CD14-positive monocyte (primary cell): ENCODE results near the gene SERPINA4. TPM values are rescaled to one million over a fixed set of nuclear protein-coding genes. Genes with fewer than 3 reads are reported as not detected.

Experiments
- DNase-seq, 3 donors: peaks; one replicate each; pipeline ENCODE4 v3.0.0-alpha.2; 2011 to 2022
- H2AFZ ChIP-seq: 2 replicates; pipeline ENCODE4 v1.6.0; 2012; ENCODE audit warnings: mild to moderate bottlenecking, low read depth, low read length, inconsistent platforms; ENCODE audit not compliant: insufficient read depth, poor library complexity, severe bottlenecking
- H3K27ac ChIP-seq, 2 donors: 1 replicate in 1 of 2; 2 replicates in 1 of 2; pipeline ENCODE4 v1.5.1; 2012 to 2013; ENCODE audit warnings: low read length in 2 of 2, control low read depth in 1 of 2, inconsistent platforms in 1 of 2, low read depth in 1 of 2, mild to moderate bottlenecking in 1 of 2
- H3K27me3 ChIP-seq, 2 donors: one replicate each; pipeline versions ENCODE4 v1.6.0 to v1.6.1; 2011 to 2013; ENCODE audit warnings: low read length in 2 of 2; ENCODE audit not compliant: control insufficient read depth in 2 of 2, insufficient read depth in 2 of 2
- H3K36me3 ChIP-seq, 2 donors: replicated peaks in 1 of 2; 1 replicate in 1 of 2; 2 replicates in 1 of 2; pipeline versions ENCODE4 v1.5.1 to v1.6.1; 2012 to 2013; ENCODE audit warnings: low read length in 2 of 2, control low read depth in 1 of 2, inconsistent platforms in 1 of 2, mild to moderate bottlenecking in 1 of 2; ENCODE audit not compliant: insufficient read depth in 2 of 2, control insufficient read depth in 1 of 2
- H3K4me1 ChIP-seq, 2 donors: 1 replicate in 1 of 2; 2 replicates in 1 of 2; pipeline versions ENCODE4 v1.5.1 to v1.6.1; 2012 to 2013; ENCODE audit warnings: low read length in 2 of 2, control low read depth in 1 of 2, inconsistent platforms in 1 of 2, mild to moderate bottlenecking in 1 of 2, moderate library complexity in 1 of 2; ENCODE audit not compliant: insufficient read depth in 2 of 2, control insufficient read depth in 1 of 2
- H3K4me2 ChIP-seq: replicated peaks from 2 replicates; pipeline ENCODE3; 2012; ENCODE audit warnings: low read length, moderate library complexity, mild to moderate bottlenecking; ENCODE audit not compliant: poor library complexity, severe bottlenecking; ENCODE audit errors: extremely low read depth
- H3K4me3 ChIP-seq, 3 experiments: fragments of 200-600 bp in 1 of 3; sonication (generic) in 1 of 3; replicated peaks in 1 of 3; 1 replicate in 2 of 3; 2 replicates in 1 of 3; pipeline ENCODE4 v1.5.1; 2011 to 2013; ENCODE audit warnings: low read length in 3 of 3, mild to moderate bottlenecking in 3 of 3, control low read depth in 2 of 3, low read depth in 2 of 3, inconsistent platforms in 1 of 3, moderate library complexity in 1 of 3
- H3K79me2 ChIP-seq: 2 replicates; pipeline ENCODE4 v1.6.0; 2012; ENCODE audit warnings: mild to moderate bottlenecking, control low read depth, inconsistent platforms, low read length, moderate library complexity; ENCODE audit not compliant: insufficient read depth
- H3K9ac ChIP-seq: 2 replicates; pipeline ENCODE4 v1.6.0; 2017; ENCODE audit warnings: low read length, mild to moderate bottlenecking; ENCODE audit not compliant: insufficient read depth, poor library complexity, severe bottlenecking
- H3K9me3 ChIP-seq, 2 donors: replicated peaks in 1 of 2; 1 replicate in 1 of 2; 2 replicates in 1 of 2; pipeline versions ENCODE4 v1.5.1 to v1.6.1; 2012 to 2013; ENCODE audit warnings: low read length in 2 of 2, control low read depth in 1 of 2; ENCODE audit not compliant: control insufficient read depth in 1 of 2, insufficient read depth in 1 of 2
- H4K20me1 ChIP-seq: 2 replicates; pipeline ENCODE4 v1.6.0; 2012; ENCODE audit warnings: mild to moderate bottlenecking, low read length, control low read depth, moderate library complexity; ENCODE audit not compliant: insufficient read depth
- H3K27ac Mint-ChIP-seq, 7 donors: one replicate each; pipeline ENCODE4 v1.8.0; 2020; ENCODE audit warnings: mild to moderate bottlenecking in 7 of 7, mixed read lengths in 7 of 7, moderate library complexity in 6 of 7, inconsistent platforms in 2 of 7
- H3K27me3 Mint-ChIP-seq, 3 donors: one replicate each; pipeline ENCODE4 v1.8.0; 2021 to 2022; ENCODE audit warnings: low read depth in 3 of 3, mild to moderate bottlenecking in 3 of 3, mixed read lengths in 3 of 3, moderate library complexity in 3 of 3, inconsistent platforms in 1 of 3
- H3K36me3 Mint-ChIP-seq, 2 donors: one replicate each; pipeline ENCODE4 v1.8.0; 2020; ENCODE audit warnings: mixed read lengths in 2 of 2, inconsistent platforms in 1 of 2, mild to moderate bottlenecking in 1 of 2
- H3K4me1 Mint-ChIP-seq: one replicate; pipeline ENCODE4 v1.8.0; 2020; ENCODE audit warnings: mild to moderate bottlenecking, mixed read lengths
- H3K4me3 Mint-ChIP-seq, 2 donors: one replicate each; pipeline ENCODE4 v1.8.0; 2020; ENCODE audit warnings: mild to moderate bottlenecking in 2 of 2, mixed read lengths in 2 of 2, moderate library complexity in 1 of 2
- H3K9me3 Mint-ChIP-seq, 7 donors: one replicate each; pipeline ENCODE4 v1.8.0; 2020 to 2022; ENCODE audit warnings: mixed read lengths in 7 of 7, mild to moderate bottlenecking in 6 of 7, moderate library complexity in 6 of 7, inconsistent platforms in 2 of 7
- CTCF ChIP-seq: fragments of 200-600 bp; IDR thresholded peaks from one replicate; pipeline ENCODE4 v1.8.0; 2022; ENCODE audit warnings: antibody characterized with exemption, mild to moderate bottlenecking
- whole genome bisulfite sequencing: methylation state at CpG from one replicate; pipeline ENCODE4 v1.1.5; 2013; ENCODE audit warnings: missing lambda C conversion rate; ENCODE audit not compliant: insufficient coverage; 5-methylcytosine and 5-hydroxymethylcytosine counted together
- intact Hi-C, 2 donors: fragments of 100-400 bp; cut with micrococcal nuclease; formaldehyde crosslinking; loops; one replicate each; pipeline versions ENCODE4 v1.15.0 to v1.15.1; 2023
- polyA plus RNA-seq, 3 donors: library from polyadenylated mRNA; depleted of rRNA in 1 of 3; unstranded in 2 of 3; stranded (reverse) in 1 of 3; fragments of 300-500 nt in 2 of 3; fragments of >200 nt in 1 of 3; fragmentation: Illumina TruSeq in 2 of 3; gene quantifications; 1 replicate in 2 of 3; 2 replicates in 1 of 3; pipeline ENCODE4 v1.2.3, GENCODE V29; 2012 to 2021

The SERPINA4 gene
- polyA plus RNA-seq, 3 donors = not detected

- Mint-ChIP-seq H3K4me1 (peaks cover 1% of the 10 kb centered on the region), H3K9me3 (peaks cover 0 to 10% (median 2%) of the 10 kb centered on the region in 7 donors), H3K27ac (peak overlapping the region in 1 of 7 donors; percentile 43), H3K36me3 (no peaks in the 10 kb centered on the region), H3K4me3 (no peak overlapping the region), H3K27me3 (peaks cover 0 to 7% (median 3%) of the 10 kb centered on the region in 3 donors)
- DNase-seq = no peak
- Histone ChIP-seq H3K4me3 (no peak overlapping the region), H3K27me3 (peaks cover 0 to 3% of the 10 kb centered on the region in 2 donors), H3K4me2 (no peak overlapping the region), H3K36me3 (no peaks in the 10 kb centered on the region), H4K20me1 (no peaks in the 10 kb centered on the region), H2AFZ (no peak overlapping the region), H3K9ac (no peak overlapping the region), H3K27ac (no peak overlapping the region), H3K9me3 (peaks cover 0 to 3% of the 10 kb centered on the region in 2 donors), H3K4me1 (no peaks in the 10 kb centered on the region), H3K79me2 (no peaks in the 10 kb centered on the region)
- 100% methylated on average over 6 of the region's 7 CpGs for WGBS
- TF ChIP-seq CTCF = no peak
- intact Hi-C loops = no loop called here
These were observed 21.0 kb downstream of the SERPINA4 start for GRCh38 chr14:94582199-94582750.

GRCh38 chr14:94582851-94583250 is 21.6 kb downstream of the SERPINA4 start:
- Histone ChIP-seq H3K4me3 (no peak overlapping the region), H4K20me1 (no peaks in the 10 kb centered on the region), H3K9me3 (peaks cover 0 to 3% of the 10 kb centered on the region in 2 donors), H3K27me3 (peaks cover 0 to 3% of the 10 kb centered on the region in 2 donors), H3K4me1 (no peaks in the 10 kb centered on the region), H3K9ac (no peak overlapping the region), H3K27ac (no peak overlapping the region), H3K36me3 (no peaks in the 10 kb centered on the region), H2AFZ (no peak overlapping the region), H3K4me2 (no peak overlapping the region), H3K79me2 (no peaks in the 10 kb centered on the region)
- Mint-ChIP-seq H3K27ac (peak overlapping the region in 1 of 7 donors; percentile 43), H3K4me1 (peaks cover 1% of the 10 kb centered on the region), H3K9me3 (peaks cover 0 to 10% (median 2%) of the 10 kb centered on the region in 7 donors), H3K27me3 (peaks cover 0 to 7% (median 3%) of the 10 kb centered on the region in 3 donors), H3K36me3 (no peaks in the 10 kb centered on the region), H3K4me3 (no peak overlapping the region)
- intact Hi-C loops = no loop called here
- no peak for DNase-seq
- TF ChIP-seq CTCF = no peak
- WGBS = 79% methylated on average over 3 of the region's 3 CpGs
